ENCODE measurements around the gene F7.

DNA sequence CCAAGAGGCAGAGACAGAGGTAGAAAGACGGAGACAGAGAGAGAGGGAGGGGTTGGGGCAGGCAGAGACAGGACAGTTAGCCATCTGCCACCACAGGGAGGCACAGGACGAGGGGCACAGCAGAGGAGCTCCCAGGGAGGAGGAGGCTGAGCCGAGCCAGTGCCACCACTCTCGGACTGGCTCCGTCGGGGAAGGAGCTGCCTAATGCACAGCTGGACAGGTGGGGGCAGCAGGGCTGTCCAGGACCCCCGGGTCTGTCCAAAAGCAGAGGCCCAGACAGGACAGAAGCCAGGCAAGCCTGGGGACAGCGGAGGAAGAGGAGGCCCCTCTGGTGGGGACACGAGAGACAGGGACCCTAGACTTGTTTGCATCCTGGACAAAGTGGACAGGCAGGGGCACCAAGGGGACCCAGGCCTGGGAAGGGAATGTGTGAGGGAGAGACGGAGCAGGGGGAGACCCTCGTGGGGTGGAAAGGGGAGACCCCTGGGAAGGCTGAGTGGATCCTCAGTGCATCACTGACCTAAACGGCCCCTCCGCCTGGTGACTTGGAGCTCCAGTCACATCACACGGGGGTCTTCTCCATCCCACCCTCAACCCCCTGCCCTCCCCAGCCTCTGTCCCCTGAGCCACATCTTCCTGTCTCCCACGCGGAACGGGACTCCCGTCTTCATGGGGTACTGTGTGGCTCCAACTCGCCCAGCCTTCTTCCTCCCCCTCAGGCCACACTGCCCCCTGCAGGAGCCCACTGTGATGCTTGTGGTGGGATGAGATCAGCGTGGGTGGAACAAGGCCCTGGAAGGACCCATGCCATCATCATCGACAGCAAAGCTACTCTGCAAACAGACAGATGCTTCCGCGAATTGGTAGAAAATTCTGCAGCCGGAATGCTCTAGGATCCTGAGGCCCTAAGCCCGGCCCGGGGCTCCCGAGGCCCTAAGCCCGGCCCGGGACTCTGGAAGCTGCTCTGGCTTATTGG is 17.9 kb downstream of the F7 start:
- TF ChIP-seq ZNF302 (tag by site-specific recombination; IDR thresholded peaks at IDR 0.05; ENCODE audit: low read depth) = no peak
- TF ChIP-seq, protein P1, sequence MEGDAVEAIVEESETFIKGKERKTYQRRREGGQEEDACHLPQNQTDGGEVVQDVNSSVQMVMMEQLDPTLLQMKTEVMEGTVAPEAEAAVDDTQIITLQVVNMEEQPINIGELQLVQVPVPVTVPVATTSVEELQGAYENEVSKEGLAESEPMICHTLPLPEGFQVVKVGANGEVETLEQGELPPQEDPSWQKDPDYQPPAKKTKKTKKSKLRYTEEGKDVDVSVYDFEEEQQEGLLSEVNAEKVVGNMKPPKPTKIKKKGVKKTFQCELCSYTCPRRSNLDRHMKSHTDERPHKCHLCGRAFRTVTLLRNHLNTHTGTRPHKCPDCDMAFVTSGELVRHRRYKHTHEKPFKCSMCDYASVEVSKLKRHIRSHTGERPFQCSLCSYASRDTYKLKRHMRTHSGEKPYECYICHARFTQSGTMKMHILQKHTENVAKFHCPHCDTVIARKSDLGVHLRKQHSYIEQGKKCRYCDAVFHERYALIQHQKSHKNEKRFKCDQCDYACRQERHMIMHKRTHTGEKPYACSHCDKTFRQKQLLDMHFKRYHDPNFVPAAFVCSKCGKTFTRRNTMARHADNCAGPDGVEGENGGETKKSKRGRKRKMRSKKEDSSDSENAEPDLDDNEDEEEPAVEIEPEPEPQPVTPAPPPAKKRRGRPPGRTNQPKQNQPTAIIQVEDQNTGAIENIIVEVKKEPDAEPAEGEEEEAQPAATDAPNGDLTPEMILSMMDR (tag by site-specific recombination; IDR thresholded peaks at IDR 0.05) = no peak
- no peak for TF ChIP-seq ZNF23 (tag by site-specific recombination; IDR thresholded peaks at IDR 0.05; ENCODE audit: borderline replicate concordance)
- TF ChIP-seq ZNF221 (tag by site-specific recombination; IDR thresholded peaks at IDR 0.05; ENCODE audit: borderline replicate concordance) = no peak
- TF ChIP-seq GLI4 (tag by site-specific recombination; IDR thresholded peaks at IDR 0.05) = no peak
- no peak for TF ChIP-seq ZNF501 (tag by site-specific recombination; IDR thresholded peaks at IDR 0.05)
- TF ChIP-seq, protein P2, sequence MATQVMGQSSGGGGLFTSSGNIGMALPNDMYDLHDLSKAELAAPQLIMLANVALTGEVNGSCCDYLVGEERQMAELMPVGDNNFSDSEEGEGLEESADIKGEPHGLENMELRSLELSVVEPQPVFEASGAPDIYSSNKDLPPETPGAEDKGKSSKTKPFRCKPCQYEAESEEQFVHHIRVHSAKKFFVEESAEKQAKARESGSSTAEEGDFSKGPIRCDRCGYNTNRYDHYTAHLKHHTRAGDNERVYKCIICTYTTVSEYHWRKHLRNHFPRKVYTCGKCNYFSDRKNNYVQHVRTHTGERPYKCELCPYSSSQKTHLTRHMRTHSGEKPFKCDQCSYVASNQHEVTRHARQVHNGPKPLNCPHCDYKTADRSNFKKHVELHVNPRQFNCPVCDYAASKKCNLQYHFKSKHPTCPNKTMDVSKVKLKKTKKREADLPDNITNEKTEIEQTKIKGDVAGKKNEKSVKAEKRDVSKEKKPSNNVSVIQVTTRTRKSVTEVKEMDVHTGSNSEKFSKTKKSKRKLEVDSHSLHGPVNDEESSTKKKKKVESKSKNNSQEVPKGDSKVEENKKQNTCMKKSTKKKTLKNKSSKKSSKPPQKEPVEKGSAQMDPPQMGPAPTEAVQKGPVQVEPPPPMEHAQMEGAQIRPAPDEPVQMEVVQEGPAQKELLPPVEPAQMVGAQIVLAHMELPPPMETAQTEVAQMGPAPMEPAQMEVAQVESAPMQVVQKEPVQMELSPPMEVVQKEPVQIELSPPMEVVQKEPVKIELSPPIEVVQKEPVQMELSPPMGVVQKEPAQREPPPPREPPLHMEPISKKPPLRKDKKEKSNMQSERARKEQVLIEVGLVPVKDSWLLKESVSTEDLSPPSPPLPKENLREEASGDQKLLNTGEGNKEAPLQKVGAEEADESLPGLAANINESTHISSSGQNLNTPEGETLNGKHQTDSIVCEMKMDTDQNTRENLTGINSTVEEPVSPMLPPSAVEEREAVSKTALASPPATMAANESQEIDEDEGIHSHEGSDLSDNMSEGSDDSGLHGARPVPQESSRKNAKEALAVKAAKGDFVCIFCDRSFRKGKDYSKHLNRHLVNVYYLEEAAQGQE (tag by site-specific recombination; IDR thresholded peaks at IDR 0.05) = no peak
- TF ChIP-seq YY1 (tag by site-specific recombination; IDR thresholded peaks at IDR 0.05) = no peak
- TF ChIP-seq ZXDB (tag by site-specific recombination; IDR thresholded peaks at IDR 0.05) = no peak
- no peak for TF ChIP-seq ZNF155 (tag by site-specific recombination; IDR thresholded peaks at IDR 0.05)
- TF ChIP-seq TCF7L2 (IDR thresholded peaks at IDR 0.05; ENCODE audit: borderline replicate concordance, low read depth, low read length) = no peak
- TF ChIP-seq ZNF274 (IDR thresholded peaks at IDR 0.05; ENCODE audit: low read length) = no peak
- no peak for TF ChIP-seq ZNF274 (tag by site-specific recombination; IDR thresholded peaks at IDR 0.05; ENCODE audit: borderline replicate concordance)
- no peak for TF ChIP-seq ZNF223 (tag by site-specific recombination; IDR thresholded peaks at IDR 0.05)
- no peak for TF ChIP-seq ZNF19 (tag by site-specific recombination; IDR thresholded peaks at IDR 0.05; ENCODE audit: low read depth)

All from HEK293 (cell line).